ENCODE results near the gene NAA30. TPM values are rescaled to one million over a fixed set of nuclear protein-coding genes. Genes with fewer than 3 reads are reported as not detected.

NAA30 gene
- polyA plus RNA-seq, 1 experiment, result 7.0 TPM

DNA sequence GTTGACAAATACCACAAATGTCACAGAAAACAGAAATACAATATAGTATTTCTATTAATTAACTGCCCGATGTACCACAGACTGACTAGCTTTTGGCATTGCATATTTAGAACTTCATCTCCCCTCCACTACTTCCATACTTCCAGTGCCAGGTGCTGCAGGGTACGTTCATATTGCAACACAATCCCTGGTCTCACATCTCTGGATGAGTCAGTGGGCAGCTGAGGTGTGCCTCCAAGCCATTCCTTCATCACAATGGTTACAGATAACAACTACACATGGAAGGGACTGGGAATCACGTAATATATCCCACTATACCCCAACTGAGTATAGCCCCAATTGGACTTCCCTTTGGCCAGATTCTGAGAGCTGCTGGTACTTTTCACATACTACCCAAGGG is 72.2 kb downstream of the NAA30 start:
- TF ChIP-seq, protein P1, sequence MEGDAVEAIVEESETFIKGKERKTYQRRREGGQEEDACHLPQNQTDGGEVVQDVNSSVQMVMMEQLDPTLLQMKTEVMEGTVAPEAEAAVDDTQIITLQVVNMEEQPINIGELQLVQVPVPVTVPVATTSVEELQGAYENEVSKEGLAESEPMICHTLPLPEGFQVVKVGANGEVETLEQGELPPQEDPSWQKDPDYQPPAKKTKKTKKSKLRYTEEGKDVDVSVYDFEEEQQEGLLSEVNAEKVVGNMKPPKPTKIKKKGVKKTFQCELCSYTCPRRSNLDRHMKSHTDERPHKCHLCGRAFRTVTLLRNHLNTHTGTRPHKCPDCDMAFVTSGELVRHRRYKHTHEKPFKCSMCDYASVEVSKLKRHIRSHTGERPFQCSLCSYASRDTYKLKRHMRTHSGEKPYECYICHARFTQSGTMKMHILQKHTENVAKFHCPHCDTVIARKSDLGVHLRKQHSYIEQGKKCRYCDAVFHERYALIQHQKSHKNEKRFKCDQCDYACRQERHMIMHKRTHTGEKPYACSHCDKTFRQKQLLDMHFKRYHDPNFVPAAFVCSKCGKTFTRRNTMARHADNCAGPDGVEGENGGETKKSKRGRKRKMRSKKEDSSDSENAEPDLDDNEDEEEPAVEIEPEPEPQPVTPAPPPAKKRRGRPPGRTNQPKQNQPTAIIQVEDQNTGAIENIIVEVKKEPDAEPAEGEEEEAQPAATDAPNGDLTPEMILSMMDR (IDR thresholded peaks at IDR 0.05; ENCODE audit: insufficient read depth, low read depth, low read length), result no peak
- no peaks in the 10 kb centered on the region for H3K27me3 ChIP-seq (ENCODE audit: control insufficient read depth, insufficient read depth, low read length)
- H3K36me3 ChIP-seq (ENCODE audit: control insufficient read depth, insufficient read depth, low read length), result no peaks in the 10 kb centered on the region
- ChIA-PET CTCF (no interaction called here), POLR2A (no interaction called here)
- no peak overlapping the region for H3K4me3 ChIP-seq (ENCODE audit: low read depth, low read length)
- DNase-seq (ENCODE audit: low read depth), result no peak

DNA sequence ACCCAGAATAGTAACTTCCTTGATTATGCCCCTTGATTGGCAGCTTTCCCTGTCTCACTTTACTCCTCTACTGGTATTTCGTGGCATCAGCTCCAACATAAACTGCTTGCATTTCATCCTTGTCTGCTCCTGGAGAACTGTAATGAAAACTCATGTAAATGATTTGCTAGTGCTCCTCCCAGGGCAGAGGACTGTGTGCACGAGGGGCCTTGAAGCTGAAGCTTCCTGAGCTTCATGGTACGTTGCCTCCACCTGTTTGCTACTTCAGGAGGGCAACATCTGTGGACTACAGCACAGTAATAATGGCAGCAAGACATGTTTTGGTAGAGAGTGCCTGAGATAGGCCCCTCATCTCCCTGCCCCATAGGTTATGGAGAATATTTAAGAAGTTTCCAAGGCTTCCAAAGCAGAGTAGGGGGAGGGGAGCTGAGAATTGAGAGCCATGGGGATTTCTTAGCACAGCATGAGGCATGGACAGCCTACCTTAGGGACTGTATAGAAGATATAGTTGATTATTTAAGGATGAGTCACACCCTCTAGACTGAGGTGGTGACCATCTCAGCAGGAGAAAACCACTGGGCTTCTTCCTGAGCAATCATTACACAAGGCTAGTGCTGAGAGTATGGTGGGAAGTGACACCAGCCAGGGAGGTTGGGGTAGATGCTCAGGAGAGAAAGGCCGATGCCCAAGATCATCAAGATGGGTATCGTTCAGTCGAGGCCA is 73.8 kb downstream of the NAA30 start:
- ChIA-PET POLR2A (no interaction called here), CTCF (no interaction called here)
- no peak for DNase-seq (ENCODE audit: low read depth)
- no peak overlapping the region for H3K4me3 ChIP-seq (ENCODE audit: low read depth, low read length)
- no peaks in the 10 kb centered on the region for H3K36me3 ChIP-seq (ENCODE audit: control insufficient read depth, insufficient read depth, low read length)
- H3K27me3 ChIP-seq (ENCODE audit: control insufficient read depth, insufficient read depth, low read length), result no peaks in the 10 kb centered on the region
- TF ChIP-seq, protein P1 (IDR thresholded peaks at IDR 0.05; ENCODE audit: insufficient read depth, low read depth, low read length), result no peak

Other genes starting within 250 kb of the NAA30 start
- gene EXOC5, start 121.7 kb upstream of the NAA30 start, polyA plus RNA-seq (2011; rRNA removed), result 24.0 and 52.4 TPM in 2 replicates
- gene AP5M1, start 121.6 kb upstream of the NAA30 start, polyA plus RNA-seq (2011; rRNA removed), result 17.9 and 36.1 TPM in 2 replicates
- gene CCDC198, start 103.3 kb downstream of the NAA30 start, polyA plus RNA-seq (2011; rRNA removed), result not detected in 2 replicates

All from BJ (cell line).